Brain microvascular endothelial cell (primary cell): ENCODE results near the gene MRPS21.
"Not testable (repeated sequence)": the region's sequence is repeated elsewhere in the genome, so short reads cannot be mapped to it uniquely, and the experiment has no call there.

ENCODE experiments used
- DNase-seq: peaks from one replicate; pipeline ENCODE4 v3.0.0-alpha.2; 2020
- H3K27ac ChIP-seq: fragments of 250-450 bp; sonication (Bioruptor Pico); 2 replicates; pipeline ENCODE4 v1.5.1; 2020; ENCODE audit warnings: mild to moderate bottlenecking, moderate library complexity
- H3K27me3 ChIP-seq: fragments of 250-450 bp; sonication (Bioruptor Pico); replicated peaks from 2 replicates; pipeline ENCODE4 v1.5.1; 2020; ENCODE audit warnings: mild to moderate bottlenecking
- H3K36me3 ChIP-seq: fragments of 250-450 bp; sonication (Bioruptor Pico); replicated peaks from 2 replicates; pipeline ENCODE4 v1.5.1; 2020; ENCODE audit warnings: mild to moderate bottlenecking
- H3K4me3 ChIP-seq: 2 replicates; pipeline ENCODE4 v1.5.1; 2011; ENCODE audit warnings: low read depth, mild to moderate bottlenecking, control low read depth, low read length, moderate library complexity
- in situ Hi-C: cut with HindIII; loops from 2 replicates; pipeline ENCODE4 v1.10.0; 2017; ENCODE audit warnings: low sequenced_read_pairs, low pct_ligation_motif_present
- TF ChIP-seq, protein P1 (sequence below): IDR thresholded peaks from 2 replicates; pipeline ENCODE4 v1.5.1; 2011; ENCODE audit warnings: low read depth, mild to moderate bottlenecking, moderate library complexity, low read length, control low read depth, inconsistent platforms; ENCODE audit errors: missing control alignments

Gene MRPS21

DNA sequence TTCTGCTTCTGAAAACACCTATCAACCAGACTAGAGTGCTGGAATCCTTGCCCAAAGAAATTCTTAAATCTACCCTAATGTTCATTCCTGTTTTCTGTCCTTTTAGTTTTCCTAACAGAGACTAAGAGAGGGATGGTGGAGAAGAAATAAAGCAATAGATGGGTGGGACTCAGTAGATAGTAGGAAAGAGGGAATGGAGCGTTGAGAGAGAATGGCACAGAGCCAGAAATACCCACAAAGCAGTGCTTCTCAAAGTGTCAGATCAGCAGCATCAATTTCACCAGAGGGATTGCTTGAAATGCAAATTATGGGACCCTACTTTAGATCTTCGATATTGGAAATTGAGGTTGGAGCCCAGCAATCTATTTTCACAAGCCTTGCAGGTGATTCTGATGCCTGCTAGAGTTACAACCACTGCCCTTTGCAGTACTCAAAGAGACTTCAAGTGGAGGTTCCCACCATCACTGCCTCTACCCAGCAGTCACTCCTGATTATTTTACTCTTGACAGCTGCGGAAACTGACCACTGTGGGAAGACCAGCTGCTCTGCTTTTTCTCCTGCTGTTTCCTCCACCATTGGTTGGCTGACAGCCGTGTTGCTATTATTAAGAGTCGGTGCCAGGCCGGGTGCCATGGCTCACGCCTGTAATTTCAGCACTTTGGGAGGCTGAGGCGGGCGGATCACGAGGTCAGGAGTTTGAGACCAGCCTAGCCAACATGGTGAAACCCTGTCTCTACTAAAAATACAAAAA is 16.3 kb downstream of the MRPS21 start:
- in situ Hi-C loops = no loop called here
- TF ChIP-seq, protein P1, sequence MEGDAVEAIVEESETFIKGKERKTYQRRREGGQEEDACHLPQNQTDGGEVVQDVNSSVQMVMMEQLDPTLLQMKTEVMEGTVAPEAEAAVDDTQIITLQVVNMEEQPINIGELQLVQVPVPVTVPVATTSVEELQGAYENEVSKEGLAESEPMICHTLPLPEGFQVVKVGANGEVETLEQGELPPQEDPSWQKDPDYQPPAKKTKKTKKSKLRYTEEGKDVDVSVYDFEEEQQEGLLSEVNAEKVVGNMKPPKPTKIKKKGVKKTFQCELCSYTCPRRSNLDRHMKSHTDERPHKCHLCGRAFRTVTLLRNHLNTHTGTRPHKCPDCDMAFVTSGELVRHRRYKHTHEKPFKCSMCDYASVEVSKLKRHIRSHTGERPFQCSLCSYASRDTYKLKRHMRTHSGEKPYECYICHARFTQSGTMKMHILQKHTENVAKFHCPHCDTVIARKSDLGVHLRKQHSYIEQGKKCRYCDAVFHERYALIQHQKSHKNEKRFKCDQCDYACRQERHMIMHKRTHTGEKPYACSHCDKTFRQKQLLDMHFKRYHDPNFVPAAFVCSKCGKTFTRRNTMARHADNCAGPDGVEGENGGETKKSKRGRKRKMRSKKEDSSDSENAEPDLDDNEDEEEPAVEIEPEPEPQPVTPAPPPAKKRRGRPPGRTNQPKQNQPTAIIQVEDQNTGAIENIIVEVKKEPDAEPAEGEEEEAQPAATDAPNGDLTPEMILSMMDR = no peak
- no peak overlapping the region for H3K27ac ChIP-seq
- DNase-seq = no peak
- no peak overlapping the region for H3K4me3 ChIP-seq
- H3K27me3 ChIP-seq = no peaks in the 10 kb centered on the region
- H3K36me3 ChIP-seq = peaks cover 17% of the 10 kb centered on the region

GRCh38 chr1:150311762-150312161 is 18.1 kb downstream of the MRPS21 start:
- no peak for DNase-seq
- H3K27me3 ChIP-seq = no peaks in the 10 kb centered on the region
- in situ Hi-C loops = no loop called here
- H3K27ac ChIP-seq = no peak overlapping the region
- H3K36me3 ChIP-seq = peaks cover 12% of the 10 kb centered on the region
- H3K4me3 ChIP-seq = no peak overlapping the region
- TF ChIP-seq, protein P1 = no peak

GRCh38 chr1:150314691-150315090 is 21.0 kb downstream of the MRPS21 start:
- H3K36me3 ChIP-seq, H3K4me3 ChIP-seq, DNase-seq, H3K27me3 ChIP-seq, in situ Hi-C loops, H3K27ac ChIP-seq: not testable (repeated sequence)

DNA sequence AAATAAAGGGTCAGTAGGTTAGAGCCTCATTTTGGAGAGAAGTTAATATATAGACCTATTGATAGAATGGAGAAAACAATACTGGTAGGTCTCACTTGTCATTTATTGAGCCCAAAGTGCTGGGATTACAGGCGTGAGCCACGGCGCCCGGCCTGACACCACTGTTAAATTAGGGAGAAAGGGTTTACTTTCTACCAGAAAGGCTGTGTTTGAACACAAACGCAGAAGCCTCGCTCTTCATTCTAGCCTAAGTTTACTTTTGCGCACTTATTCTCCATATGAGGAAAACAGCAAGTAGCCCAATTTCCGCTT is 27.0 kb downstream of the MRPS21 start:
- TF ChIP-seq, protein P1 = no peak
- H3K27ac ChIP-seq = peak overlapping the region; percentile 71
- peaks cover 8% of the 10 kb centered on the region for H3K36me3 ChIP-seq
- no peaks in the 10 kb centered on the region for H3K27me3 ChIP-seq
- H3K4me3 ChIP-seq = peak overlapping the region; percentile 86
- DNase-seq = no peak
- in situ Hi-C loops = no loop called here

GRCh38 chr1:150321826-150322166 is 28.1 kb downstream of the MRPS21 start:
- TF ChIP-seq, protein P1 = no peak
- H3K4me3 ChIP-seq = peak overlapping the region; percentile 86
- H3K27me3 ChIP-seq = no peaks in the 10 kb centered on the region
- peaks cover 19% of the 10 kb centered on the region for H3K36me3 ChIP-seq
- DNase-seq = no peak
- in situ Hi-C loops = no loop called here
- peak overlapping the region; percentile 71 for H3K27ac ChIP-seq

- TF ChIP-seq, protein P1 = no peak
- in situ Hi-C loops = no loop called here
- DNase-seq = no peak
- Histone ChIP-seq H3K4me3 (peak overlapping the region; percentile 86), H3K36me3 (peaks cover 22% of the 10 kb centered on the region), H3K27me3 (no peaks in the 10 kb centered on the region), H3K27ac (no peak overlapping the region)
Observed at GRCh38 chr1:150322310-150322709, 28.6 kb downstream of the MRPS21 start.
